ENCODE data around the gene ZNF526. TPM values are rescaled to one million over a fixed set of nuclear protein-coding genes. Genes with fewer than 3 reads are reported as not detected.

Gene ZNF526
- polyA plus RNA-seq, 1 donor = 7.9 TPM

DNA sequence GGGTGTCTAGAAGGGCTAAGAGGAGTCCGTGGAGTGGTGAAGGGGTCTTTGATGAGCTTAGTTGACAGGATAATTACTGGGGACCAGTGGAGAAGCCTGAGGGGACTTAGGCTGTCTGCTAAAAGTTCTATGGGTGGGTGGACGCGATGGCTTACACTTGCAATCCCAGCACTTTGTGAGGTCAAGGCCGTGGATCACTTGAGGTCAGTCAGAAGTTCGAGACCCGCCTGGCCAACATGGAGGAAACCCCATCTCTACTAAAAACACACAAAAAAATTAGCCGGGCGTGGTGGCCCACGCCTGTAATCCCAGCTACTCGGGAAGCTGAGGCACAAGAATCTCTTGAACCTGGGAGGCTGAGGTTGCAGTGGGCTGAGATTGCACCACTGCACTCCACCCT, 25.1 kb downstream of the ZNF526 start:
- no peak for DNase-seq

DNA sequence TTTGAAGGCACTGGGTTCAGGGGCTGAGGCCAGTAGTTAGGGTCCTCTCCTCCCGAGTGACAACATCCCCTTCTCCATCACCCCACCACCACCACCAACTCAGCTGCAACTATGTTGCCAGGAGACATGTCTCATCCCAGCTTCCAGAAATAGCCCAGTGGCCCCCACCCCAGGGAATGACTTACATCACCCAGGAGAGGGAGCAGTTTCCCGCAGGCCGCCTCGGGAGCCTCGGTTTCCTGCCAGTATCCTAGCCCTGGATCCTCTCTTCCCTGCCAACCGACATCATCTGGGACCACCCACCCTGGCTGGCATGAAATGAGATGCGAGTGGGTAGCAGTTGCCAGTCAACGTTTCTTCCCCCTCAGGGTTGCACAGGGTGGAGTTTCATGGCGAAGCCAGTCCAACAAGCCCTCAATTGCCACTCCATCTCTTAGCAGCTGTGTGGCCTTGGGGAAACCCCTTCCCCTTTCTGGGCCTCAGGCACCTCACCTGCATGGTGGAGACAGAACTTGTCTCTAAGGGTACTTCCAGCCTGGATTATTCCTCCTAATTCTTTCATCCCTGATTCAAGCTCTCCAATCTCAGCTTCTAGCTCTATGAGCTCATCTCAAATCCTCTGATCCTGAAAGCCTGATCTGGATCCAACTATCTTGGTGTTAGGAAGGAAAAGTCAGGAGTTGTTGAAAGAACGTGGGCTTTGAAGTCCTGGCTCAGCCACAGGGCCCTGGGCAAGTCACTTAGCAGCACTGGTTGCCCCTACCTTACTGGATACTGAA, 26.2 kb downstream of the ZNF526 start:
- DNase-seq = no peak

DNA sequence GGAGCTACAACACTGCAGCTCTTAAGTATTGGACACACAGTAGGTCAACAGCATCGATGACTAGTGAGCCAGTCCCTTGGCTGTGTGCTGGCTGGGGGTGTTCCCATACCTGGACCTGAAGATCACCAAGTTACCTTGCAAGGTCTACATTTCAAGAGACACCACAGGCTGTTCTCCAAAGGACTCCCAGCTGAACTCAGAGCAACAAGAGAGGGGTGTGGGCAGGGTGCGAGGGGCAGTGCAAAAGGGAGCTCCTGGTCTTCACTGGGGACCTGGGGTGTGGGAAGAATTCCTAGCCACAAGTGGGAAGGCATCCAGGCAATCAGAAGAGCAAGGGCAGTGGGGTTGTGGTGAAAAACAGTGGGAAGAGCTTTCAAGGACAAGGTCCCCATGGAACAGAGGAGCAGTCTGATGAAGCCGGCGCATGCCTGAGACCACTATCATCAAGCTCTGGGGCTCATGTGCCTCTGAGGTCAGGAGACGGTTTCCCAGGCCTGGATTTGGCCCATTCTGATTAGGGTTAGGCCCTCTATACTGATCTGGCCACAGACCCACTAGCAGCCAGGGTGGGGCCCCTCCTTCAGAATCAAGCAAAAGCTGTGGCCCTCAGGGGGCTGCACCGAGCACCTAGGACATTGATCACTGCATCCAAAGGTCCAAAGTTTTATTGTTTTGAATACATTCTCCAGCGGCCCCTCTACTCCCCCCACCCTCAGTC, 27.0 kb downstream of the ZNF526 start:
- DNase-seq = no peak

DNA sequence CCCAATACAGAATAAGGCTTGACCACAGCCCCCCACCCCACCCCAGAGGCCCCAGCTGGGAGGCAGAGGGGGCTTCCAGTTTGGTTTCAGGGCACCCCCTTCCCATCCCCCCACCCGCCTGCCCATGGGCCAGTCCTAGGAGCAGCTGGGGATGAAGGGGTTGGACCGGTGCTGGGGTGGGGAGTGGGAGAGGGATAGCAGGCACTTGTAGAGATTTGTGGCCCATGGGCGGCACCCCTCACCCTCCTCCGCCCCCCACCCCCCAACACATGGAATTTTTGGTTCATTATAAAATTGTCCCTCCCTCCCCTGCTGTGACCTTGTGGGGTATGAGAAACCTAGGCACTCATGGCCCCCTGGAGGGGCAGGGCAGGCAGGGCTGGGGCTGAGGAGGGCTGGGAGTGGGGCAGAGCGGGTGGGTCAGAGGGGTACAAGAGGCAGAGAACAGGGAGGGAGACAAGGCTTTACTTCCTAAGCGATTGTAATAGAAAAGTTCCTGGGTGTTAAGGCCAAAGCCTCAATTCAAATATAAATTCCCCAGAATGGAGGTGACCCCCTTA, 27.6 kb downstream of the ZNF526 start:
- DNase-seq = no peak

DNA sequence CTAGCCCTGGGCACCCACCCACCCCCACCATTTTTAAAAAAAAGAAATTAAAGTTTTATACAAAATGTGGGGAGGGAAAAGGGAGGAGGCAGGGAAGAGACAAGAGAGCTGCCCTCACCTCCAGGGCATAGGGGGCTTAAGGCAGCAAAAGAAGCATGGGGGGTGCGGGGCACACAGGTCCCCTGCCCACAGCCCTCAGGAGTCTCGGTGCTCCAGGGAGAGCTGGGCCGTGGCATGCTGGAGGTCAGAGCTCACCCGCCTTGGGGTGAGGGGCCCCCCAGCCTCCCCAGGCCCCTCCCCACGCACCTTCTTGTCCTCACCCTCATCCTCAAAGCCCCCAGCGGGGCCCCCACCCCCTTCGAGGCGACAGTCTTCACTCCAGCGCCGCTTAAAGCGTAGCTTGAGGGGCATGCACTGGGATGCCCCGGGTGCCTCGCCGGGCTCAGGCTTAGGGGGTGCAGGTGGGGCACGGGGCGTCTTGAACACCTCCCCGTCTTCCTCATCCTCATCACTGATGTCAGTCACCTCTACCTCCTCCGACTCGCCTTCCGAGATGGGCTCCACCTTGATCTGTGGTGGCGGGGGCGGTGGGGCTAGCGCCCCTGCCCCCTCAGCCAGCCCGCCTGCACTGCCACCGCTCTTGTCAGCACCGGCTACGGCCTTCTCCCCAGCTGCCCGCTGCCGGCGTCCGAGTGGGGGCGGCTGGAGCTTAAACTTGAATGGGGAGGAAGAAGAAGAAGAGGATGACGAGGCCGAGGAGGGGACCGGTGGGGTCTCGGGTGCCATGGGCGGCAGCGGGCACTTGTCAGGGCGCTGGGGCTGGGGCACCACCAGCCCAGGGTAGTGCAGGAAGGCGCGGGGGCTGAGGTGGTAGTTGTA, 28.4 kb downstream of the ZNF526 start:
- no peak for DNase-seq

GRCh38 chr19:42249149-42249750, 29.1 kb downstream of the ZNF526 start:
- DNase-seq = no peak

DNA sequence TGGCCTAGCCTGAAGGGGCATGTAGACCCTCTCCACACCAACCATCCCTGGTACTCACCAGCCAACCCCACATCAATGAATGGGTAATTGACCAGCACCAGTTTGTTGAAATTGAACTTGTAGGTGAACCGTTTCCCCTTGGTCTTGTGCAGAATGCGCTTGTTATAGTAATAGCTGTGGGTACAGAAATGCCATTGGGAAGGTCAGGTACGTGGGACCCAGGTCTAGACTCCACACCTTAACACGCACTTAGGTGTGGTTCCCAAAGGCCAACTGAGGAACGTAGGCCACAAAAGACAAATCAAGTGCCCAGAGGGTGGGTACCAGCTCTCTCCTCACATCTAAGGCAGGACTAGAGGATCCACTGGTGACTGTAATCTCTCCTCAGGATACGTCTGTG, 29.7 kb downstream of the ZNF526 start:
- DNase-seq = no peak

- no peak for DNase-seq
Measured at GRCh38 chr19:42250183-42250665, 30.1 kb downstream of the ZNF526 start.

GRCh38 chr19:42250666-42251531, 30.8 kb downstream of the ZNF526 start:
- DNase-seq = no peak

- no peak for DNase-seq
Measured at GRCh38 chr19:42251572-42252358, 31.7 kb downstream of the ZNF526 start.

GRCh38 chr19:42252365-42253244, 32.5 kb downstream of the ZNF526 start:
- peak; percentile 75 for DNase-seq

- peak; percentile 71 for DNase-seq
Measured at GRCh38 chr19:42253245-42254088, 33.4 kb downstream of the ZNF526 start.

- DNase-seq = peak; percentile 81
Measured at GRCh38 chr19:42254089-42254849, 34.2 kb downstream of the ZNF526 start.

- peak; percentile 94 for DNase-seq
Measured at GRCh38 chr19:42254850-42255765, 35.0 kb downstream of the ZNF526 start, which contains the start of gene ERF. Gene ERF (minus strand): TSS chr19:42255128. CDS start chr19:42254999, 129 bp downstream.
